Activated T-cell treated with anti-CD3 and anti-CD28 coated beads, Interleukin-2, amount 50 U/mL, for 72 hours (primary cell): Measurements from ENCODE around the gene MYBPH. TPM values are rescaled to one million over a fixed set of nuclear protein-coding genes. Genes with fewer than 3 reads are reported as not detected.

Experiments used
- ATAC-seq, 2 donors: fragments of 150-1000 bp; cut with Tn5 transposase; replicated peaks in 1 of 2; 2 replicates each; pipeline ENCODE4 v1.10.0; 2021; ENCODE audit warnings: moderate library complexity in 2 of 2, mild to moderate bottlenecking in 1 of 2
- DNase-seq, 2 donors: peaks; one replicate each; pipeline ENCODE4 v3.0.0; 2021 to 2022; ENCODE audit warnings: mixed read lengths in 1 of 2
- H3K27ac Mint-ChIP-seq: one replicate; pipeline ENCODE4 v1.8.0; 2022; ENCODE audit warnings: mild to moderate bottlenecking, moderate library complexity, mixed read lengths
- H3K27me3 Mint-ChIP-seq: one replicate; pipeline ENCODE4 v1.8.0; 2022; ENCODE audit warnings: low read depth, mixed read lengths
- H3K36me3 Mint-ChIP-seq, 2 donors: one replicate each; pipeline ENCODE4 v1.8.0; 2022; ENCODE audit warnings: mixed read lengths in 2 of 2, mild to moderate bottlenecking in 1 of 2; ENCODE audit not compliant: insufficient read depth in 2 of 2
- H3K4me1 Mint-ChIP-seq: one replicate; pipeline ENCODE4 v1.8.0; 2022; ENCODE audit warnings: low read depth, mixed read lengths
- H3K4me3 Mint-ChIP-seq, 2 donors: one replicate each; pipeline ENCODE4 v1.8.0; 2022; ENCODE audit warnings: mild to moderate bottlenecking in 2 of 2, mixed read lengths in 2 of 2, moderate library complexity in 2 of 2
- H3K9me3 Mint-ChIP-seq, 2 donors: one replicate each; pipeline ENCODE4 v1.8.0; 2022; ENCODE audit warnings: mixed read lengths in 2 of 2
- total RNA-seq, 2 donors: library from RNA; stranded (reverse); gene quantifications; one replicate each; pipeline ENCODE4 v1.2.3, GENCODE V29; 2022

MYBPH gene, protein sequence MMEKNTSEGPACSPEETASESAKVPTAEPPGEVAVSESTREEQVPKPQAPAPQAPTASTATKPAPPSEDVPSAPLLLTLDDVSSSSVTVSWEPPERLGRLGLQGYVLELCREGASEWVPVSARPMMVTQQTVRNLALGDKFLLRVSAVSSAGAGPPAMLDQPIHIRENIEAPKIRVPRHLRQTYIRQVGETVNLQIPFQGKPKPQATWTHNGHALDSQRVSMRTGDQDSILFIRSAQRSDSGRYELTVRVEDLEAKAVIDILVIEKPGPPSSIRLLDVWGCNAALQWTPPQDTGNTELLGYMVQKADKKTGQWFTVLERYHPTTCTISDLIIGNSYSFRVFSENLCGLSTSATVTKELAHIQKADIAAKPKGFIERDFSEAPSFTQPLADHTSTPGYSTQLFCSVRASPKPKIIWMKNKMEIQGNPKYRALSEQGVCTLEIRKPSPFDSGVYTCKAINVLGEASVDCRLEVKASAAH
- total RNA-seq = not detected

DNA sequence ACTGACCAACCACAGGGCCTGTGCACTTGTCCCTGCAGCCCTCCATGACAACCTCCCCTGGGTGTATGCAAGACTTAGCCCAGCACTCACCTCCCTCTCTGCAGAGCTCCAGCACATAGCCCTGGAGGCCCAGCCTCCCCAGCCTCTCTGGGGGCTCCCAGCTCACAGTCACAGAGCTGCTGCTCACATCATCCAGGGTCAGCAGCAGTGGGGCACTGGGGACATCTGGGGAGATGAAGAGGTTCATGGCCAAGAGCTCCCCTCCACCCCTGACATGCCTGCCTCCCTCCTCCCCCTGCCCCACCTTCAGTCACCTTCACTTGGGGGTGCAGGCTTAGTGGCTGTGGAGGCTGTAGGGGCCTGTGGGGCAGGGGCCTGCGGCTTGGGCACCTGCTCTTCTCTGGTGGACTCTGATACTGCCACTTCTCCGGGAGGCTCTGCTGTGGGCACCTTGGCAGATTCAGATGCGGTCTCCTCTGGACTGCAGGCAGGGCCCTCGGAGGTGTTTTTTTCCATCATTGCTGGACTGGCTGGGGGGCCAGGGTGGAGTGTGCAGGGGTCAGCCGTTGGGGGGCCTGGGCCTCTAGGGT is at the start of gene MYBPH:
TSS of gene MYBPH (minus strand) at position 590 of the 590 bp plus-strand sequence. CDS start at position 519, 71 bp downstream.
- H3K4me3 Mint-ChIP-seq = no peak within 1 kb of the TSS
- H3K36me3 Mint-ChIP-seq = no peaks in the 10 kb centered on the region
- H3K9me3 Mint-ChIP-seq = no peaks in the 10 kb centered on the region
- no peaks in the 10 kb centered on the region for H3K4me1 Mint-ChIP-seq
- DNase-seq = no peak
- ATAC-seq = no peak
- no peaks in the 10 kb centered on the region for H3K27me3 Mint-ChIP-seq
- H3K27ac Mint-ChIP-seq = no peak within 1 kb of the TSS

DNA sequence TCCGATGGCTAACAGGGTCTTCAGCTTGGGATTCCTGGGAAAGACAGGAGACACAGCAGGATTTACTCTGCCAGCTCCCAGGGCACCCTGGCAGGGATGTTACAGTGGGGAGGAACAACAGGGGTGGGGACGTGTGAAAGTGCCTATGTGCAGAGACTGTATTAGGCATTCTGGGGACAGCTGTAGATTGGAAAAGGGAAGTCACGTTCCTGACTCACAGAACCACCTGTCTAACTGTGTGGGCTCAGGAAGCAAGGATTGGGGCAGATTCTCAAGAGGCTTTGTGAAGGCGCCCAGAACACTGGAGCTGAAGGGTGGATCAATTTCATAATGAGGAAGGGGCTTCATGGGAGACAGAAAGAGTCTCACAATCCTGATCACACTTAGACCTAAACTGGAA is 49.4 kb upstream of the MYBPH start:
- no peak for ATAC-seq
- H3K27ac Mint-ChIP-seq = no peak overlapping the region
- no peak for DNase-seq
- H3K4me3 Mint-ChIP-seq = no peak overlapping the region
- H3K36me3 Mint-ChIP-seq = no peaks in the 10 kb centered on the region
- peaks cover 6% of the 10 kb centered on the region for H3K27me3 Mint-ChIP-seq
- no peaks in the 10 kb centered on the region for H3K4me1 Mint-ChIP-seq
- no peaks in the 10 kb centered on the region for H3K9me3 Mint-ChIP-seq

DNA sequence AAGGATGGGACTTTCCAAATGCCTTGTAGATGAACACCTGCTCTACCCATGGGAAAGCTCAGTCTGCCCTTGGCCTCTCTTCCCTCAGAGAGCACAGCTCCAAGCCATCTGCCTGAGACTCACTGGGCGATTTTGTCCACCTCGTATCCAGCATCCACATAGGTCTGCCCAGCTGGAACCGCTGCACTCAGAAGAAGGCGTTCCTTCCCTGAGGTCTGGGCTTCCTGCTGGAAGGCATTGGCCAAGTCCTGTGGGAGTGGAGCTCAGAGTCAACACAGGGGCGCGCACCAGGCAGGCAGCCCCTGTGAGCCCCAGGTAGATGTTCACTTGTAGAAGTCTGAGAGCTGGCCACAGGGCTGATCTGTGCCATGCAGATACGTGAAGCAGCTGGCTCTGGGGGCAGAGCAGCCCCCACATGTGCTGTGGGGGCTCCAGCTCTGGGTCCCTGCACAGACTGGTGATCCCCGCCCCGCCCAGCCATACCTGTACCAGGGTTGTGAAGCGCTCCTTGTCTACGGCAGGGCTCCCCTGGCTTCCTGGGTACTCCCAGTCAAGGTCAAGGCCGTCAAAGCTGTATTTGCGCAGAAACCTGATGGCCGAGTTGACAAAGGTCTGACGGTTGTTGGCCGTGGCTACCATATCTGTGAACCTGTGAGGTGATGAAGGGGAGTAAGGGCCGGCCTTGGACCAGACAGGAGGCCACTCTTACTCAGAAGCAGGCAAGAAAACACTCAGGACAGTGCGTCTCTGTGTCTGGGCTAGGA is 47.6 kb upstream of the MYBPH start:
- Mint-ChIP-seq H3K4me3 (no peak overlapping the region), H3K27ac (no peak overlapping the region), H3K27me3 (peaks cover 6% of the 10 kb centered on the region), H3K4me1 (no peaks in the 10 kb centered on the region), H3K36me3 (no peaks in the 10 kb centered on the region), H3K9me3 (no peaks in the 10 kb centered on the region)
- ATAC-seq = no peak
- no peak for DNase-seq

DNA sequence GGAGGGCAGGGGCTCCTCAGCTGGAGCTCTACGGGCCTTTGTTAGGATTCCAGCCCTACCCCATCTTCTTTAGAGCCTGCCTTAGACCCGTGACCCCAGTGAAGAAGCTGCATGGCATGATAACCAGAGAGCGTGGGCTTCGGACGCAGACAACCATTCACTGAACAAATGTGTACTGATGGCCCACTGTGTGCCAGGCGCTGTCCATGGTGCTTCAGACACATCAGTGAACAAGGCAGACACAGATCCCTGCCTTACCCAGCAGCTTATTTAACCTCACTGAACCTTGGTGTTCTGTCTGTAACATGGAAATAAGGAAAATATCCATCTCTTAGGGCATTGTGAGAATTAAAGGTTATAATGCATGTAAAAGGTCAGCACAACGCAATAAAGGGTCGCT is 44.3 kb upstream of the MYBPH start:
- no peak overlapping the region for H3K27ac Mint-ChIP-seq
- peaks cover 18% of the 10 kb centered on the region for H3K27me3 Mint-ChIP-seq
- H3K36me3 Mint-ChIP-seq = no peaks in the 10 kb centered on the region
- peaks cover 6% of the 10 kb centered on the region for H3K4me1 Mint-ChIP-seq
- H3K9me3 Mint-ChIP-seq = no peaks in the 10 kb centered on the region
- DNase-seq (no peak), ATAC-seq (no peak)
- H3K4me3 Mint-ChIP-seq = no peak overlapping the region

DNA sequence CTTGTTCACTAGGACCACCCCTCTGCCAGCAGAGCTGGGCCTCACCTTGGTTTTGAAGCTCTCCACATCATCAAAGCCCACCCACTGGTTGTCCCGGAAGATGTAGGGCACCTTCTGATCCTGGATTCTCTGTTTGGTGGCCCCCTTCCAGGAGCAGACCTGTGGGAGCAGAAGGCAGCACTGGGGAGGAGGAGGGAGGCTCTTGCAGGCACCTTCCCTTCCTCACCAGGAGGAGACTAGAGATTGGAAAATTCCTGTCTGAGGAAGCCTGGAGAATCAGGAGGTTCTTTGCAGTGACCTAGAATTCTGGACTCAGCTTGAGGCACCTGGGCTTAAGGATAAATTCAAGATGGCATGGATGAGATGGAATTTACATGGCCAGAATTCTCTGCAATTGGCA is 43.5 kb upstream of the MYBPH start:
- ATAC-seq = no peak
- DNase-seq = no peak
- peaks cover 20% of the 10 kb centered on the region for H3K27me3 Mint-ChIP-seq

DNA sequence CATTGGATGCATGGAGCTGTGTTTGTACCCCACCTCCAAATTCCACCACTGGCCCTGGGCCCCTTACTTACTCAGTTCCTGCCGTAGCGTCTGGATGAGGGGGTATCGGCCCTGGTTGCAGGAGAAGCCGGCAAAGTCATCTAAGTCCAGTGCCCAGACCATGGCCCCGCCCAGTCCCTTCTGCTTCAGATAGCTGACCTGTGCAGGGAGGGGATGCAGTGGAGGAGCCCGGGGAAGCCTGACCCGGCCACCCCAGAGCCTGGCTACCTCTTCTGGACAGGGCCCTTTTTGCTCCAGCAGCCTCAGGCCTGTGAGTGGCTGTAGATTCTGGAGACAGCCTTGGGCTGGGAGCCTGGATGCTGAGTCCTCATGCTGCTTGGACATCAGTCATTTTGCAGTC is 42.0 kb upstream of the MYBPH start:
- ATAC-seq (no peak), DNase-seq (no peak)
- H3K4me3 Mint-ChIP-seq = no peak overlapping the region
- peaks cover 6% of the 10 kb centered on the region for H3K4me1 Mint-ChIP-seq
- no peak overlapping the region for H3K27ac Mint-ChIP-seq
- H3K27me3 Mint-ChIP-seq = peaks cover 20% of the 10 kb centered on the region
- no peaks in the 10 kb centered on the region for H3K36me3 Mint-ChIP-seq
- H3K9me3 Mint-ChIP-seq = no peaks in the 10 kb centered on the region

More for the DNA sequence above, 43.5 kb upstream of the MYBPH start:
- H3K9me3 Mint-ChIP-seq = no peaks in the 10 kb centered on the region
- no peak overlapping the region for H3K27ac Mint-ChIP-seq
- peaks cover 6% of the 10 kb centered on the region for H3K4me1 Mint-ChIP-seq
- H3K4me3 Mint-ChIP-seq = no peak overlapping the region
- no peaks in the 10 kb centered on the region for H3K36me3 Mint-ChIP-seq

DNA sequence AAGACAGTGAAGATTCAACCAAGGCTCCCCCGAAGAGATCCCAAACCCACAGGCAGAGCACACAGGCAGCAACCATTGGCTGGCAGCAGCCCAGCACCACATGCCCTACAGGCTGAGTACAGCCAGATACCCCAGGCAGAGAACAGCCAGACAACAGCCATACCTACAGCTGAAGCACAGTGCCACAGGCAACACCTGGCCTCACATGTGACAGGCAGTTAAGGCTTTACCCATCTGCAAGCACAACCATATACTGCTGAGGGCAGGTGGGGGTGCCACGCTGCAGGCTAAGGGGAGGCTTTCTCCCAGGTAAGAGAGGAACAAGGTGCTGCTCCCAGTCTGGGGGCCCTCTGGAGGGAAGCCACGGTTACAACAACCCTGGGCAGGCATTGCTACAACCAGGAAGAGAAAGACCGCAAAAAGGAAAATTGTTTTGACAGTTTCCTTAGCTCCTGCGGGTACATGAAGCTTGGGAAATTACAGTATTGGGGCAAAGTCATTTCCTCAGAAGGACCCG is 41.6 kb upstream of the MYBPH start:
- Mint-ChIP-seq H3K4me3 (no peak overlapping the region), H3K4me1 (peaks cover 6% of the 10 kb centered on the region), H3K27ac (no peak overlapping the region), H3K27me3 (peaks cover 20% of the 10 kb centered on the region), H3K9me3 (no peaks in the 10 kb centered on the region), H3K36me3 (no peaks in the 10 kb centered on the region)
- ATAC-seq (no peak), DNase-seq (no peak)

DNA sequence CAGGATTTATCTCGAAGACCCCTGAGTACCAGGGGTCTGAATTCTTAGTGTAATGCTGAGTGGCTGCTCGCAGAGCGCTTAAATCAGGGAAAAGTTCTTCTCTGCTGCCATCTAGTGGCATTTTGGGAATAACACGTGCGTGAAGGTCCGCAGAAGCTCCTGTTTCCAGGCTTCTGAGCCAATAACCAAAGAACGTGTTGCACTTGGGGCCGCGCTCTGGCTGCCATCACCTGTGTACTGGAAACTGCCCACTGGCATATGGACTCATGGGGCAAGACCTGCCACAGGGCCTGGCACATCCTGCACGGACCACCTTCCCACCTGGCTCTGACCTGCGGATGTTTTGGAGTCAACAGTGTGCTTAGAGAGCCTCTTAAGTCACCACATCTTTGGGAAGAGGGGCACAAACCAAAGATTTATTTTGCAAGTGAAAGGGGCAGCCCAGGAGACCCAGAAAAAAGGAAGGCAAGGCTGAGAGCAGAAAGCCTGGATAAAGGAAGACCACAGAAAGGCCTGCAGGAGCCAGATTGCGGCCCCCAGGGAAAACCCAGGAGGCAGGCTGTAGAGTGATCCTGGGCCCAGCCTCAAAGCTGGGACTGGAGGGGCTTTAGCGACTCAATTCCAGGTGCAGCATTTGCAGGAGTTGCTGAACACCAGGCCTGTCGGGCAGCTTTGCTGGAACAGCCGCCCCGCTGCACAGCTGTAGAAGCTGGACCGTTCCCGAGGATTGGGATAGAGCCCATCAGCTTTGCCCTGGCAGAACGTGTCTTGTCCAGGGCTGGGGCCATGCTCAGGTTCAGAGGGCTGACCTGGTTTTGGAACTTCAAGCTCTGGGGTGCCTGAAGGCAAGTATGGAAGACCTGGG is 40.9 kb upstream of the MYBPH start:
- H3K4me3 Mint-ChIP-seq = no peak overlapping the region
- peak; percentile 41 to 60 for ATAC-seq
- no peak overlapping the region for H3K27ac Mint-ChIP-seq
- no peaks in the 10 kb centered on the region for H3K36me3 Mint-ChIP-seq
- H3K4me1 Mint-ChIP-seq = peaks cover 6% of the 10 kb centered on the region
- peaks cover 20% of the 10 kb centered on the region for H3K27me3 Mint-ChIP-seq
- DNase-seq = peak; percentile 48 to 68
- no peaks in the 10 kb centered on the region for H3K9me3 Mint-ChIP-seq

DNA sequence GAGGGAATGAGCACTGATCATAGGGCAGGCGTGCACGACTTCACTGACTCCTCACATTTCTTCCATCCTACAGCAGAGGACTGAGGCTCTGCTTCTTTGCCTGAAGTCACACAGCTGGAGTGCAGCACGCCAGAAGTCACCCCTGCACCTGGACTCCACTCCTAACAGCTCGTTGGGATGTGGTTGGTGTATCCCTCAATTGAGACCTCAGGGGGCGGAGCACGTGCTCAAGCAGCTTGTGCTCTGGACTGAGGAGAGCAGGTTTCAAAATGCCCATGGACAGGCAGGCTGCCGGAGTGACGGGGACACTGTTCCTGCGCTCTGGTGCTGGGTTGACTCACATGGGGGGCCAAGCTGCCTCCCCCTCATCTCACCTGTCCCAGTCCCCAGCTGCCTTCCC is 39.9 kb upstream of the MYBPH start:
- H3K4me3 Mint-ChIP-seq = no peak overlapping the region
- no peaks in the 10 kb centered on the region for H3K9me3 Mint-ChIP-seq
- H3K4me1 Mint-ChIP-seq = peaks cover 6% of the 10 kb centered on the region
- DNase-seq = no peak
- no peaks in the 10 kb centered on the region for H3K36me3 Mint-ChIP-seq
- H3K27me3 Mint-ChIP-seq = peaks cover 20% of the 10 kb centered on the region
- no peak overlapping the region for H3K27ac Mint-ChIP-seq
- no peak for ATAC-seq

DNA sequence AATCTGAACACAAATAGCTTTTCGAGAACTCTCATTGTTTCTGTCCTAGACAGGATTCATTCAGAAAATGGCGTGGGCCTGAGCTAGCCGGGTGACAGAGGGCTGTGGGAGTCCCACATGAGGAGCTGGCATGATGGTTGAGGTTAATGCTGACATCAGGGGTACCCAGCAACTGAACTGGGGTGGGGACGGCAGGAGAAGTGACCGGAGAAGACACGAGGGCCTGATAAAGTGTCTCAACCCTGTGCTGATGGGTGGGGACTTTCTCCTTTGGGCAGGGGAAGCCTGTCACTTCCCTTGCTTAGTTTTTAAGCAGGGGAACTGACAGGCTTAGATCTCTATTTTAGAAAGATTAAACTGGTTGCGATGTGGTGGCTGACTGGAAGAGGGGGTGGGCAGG is 39.2 kb upstream of the MYBPH start:
- no peak for ATAC-seq
- Mint-ChIP-seq H3K4me1 (peaks cover 6% of the 10 kb centered on the region), H3K27me3 (peaks cover 20% of the 10 kb centered on the region), H3K4me3 (no peak overlapping the region), H3K9me3 (no peaks in the 10 kb centered on the region), H3K27ac (no peak overlapping the region), H3K36me3 (no peaks in the 10 kb centered on the region)
- no peak for DNase-seq

DNA sequence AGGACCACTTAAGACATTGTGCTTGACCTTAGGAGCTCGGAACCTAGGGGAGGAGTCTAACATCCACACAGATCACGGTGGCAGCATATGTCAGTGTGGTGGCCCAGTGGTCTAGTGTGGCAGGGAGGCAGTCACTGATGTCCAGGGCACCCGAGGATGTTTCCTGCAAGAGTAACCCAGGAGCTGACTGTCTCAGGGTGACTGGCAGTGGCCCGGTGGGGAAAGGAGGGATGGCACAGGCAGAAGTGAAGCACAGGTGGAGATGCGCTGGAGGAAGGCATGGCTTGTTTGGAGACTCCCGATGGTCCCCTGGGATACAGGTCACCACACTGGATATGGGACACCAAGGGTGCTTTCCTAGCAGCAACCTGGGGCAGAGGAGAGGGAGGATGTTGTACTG is 37.5 kb upstream of the MYBPH start:
- ATAC-seq = no peak
- H3K27me3 Mint-ChIP-seq = peaks cover 20% of the 10 kb centered on the region
- H3K36me3 Mint-ChIP-seq = no peaks in the 10 kb centered on the region
- H3K27ac Mint-ChIP-seq = no peak overlapping the region
- H3K4me1 Mint-ChIP-seq = peaks cover 6% of the 10 kb centered on the region
- DNase-seq = no peak
- no peaks in the 10 kb centered on the region for H3K9me3 Mint-ChIP-seq
- H3K4me3 Mint-ChIP-seq = no peak overlapping the region

DNA sequence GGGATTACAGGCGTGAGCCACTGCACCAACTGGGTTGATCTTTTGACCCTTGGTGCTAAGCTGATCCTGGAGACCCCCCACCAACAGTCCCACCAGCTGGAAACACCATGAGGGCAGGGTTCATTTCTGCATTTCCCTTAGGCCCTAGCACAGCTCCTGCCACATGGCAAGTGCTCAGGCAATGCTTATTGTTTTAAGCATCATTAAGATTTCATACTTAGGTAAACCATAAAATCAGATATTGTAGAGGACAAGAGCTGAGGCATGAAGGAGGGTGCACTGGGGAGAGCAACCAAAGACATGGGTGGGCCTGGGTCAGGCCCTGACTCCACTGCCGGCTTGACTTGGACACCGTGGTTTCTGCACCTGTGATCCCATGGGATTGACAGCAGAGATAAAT is 36.2 kb upstream of the MYBPH start:
- DNase-seq (no peak), ATAC-seq (no peak)
- Mint-ChIP-seq H3K27me3 (peaks cover 24% of the 10 kb centered on the region), H3K9me3 (no peaks in the 10 kb centered on the region), H3K36me3 (no peaks in the 10 kb centered on the region), H3K27ac (no peak overlapping the region), H3K4me1 (peaks cover 6% of the 10 kb centered on the region), H3K4me3 (no peak overlapping the region)
